DOHH2 (cell line): Measurements from ENCODE around the gene MYO1C.

Experiments
- CTCF ChIP-seq: fragments of 200-600 bp; sonication (generic); IDR thresholded peaks from one replicate; pipeline ENCODE4 v1.5.1; 2014; ENCODE audit warnings: antibody characterized with exemption, mild to moderate bottlenecking, low read depth, low read length; ENCODE audit not compliant: poor library complexity, severe bottlenecking
- EZH2phosphoT487 ChIP-seq: fragments of 200-600 bp; sonication (generic); IDR thresholded peaks from 2 replicates; pipeline ENCODE4 v1.6.1; 2017; ENCODE audit warnings: borderline replicate concordance, mild to moderate bottlenecking, antibody characterized with exemption, low read length, moderate library complexity, mixed read lengths

- TF ChIP-seq CTCF, result no peak
- no peak for TF ChIP-seq EZH2phosphoT487
Observed at GRCh38 chr17:1481736-1482135, 10.8 kb downstream of the MYO1C start.
